GM23338 (cell line): ENCODE measurements around the gene PARD3. TPM values are rescaled to one million over a fixed set of nuclear protein-coding genes. Genes with fewer than 3 reads are reported as not detected.

Experiments used
- ATAC-seq: fragments of 200-7000 bp; cut with Tn5 transposase; 3 replicates; pipeline ENCODE4 v1.9.1; 2020
- DNase-seq: peaks from one replicate; pipeline ENCODE4 v3.0.0-alpha.2; 2015; ENCODE audit warnings: low spot score
- H2AFZ ChIP-seq: fragments of 200-600 bp; sonication (generic); 2 replicates; pipeline ENCODE4 v1.8.0; 2016; ENCODE audit warnings: antibody characterized with exemption, mild to moderate bottlenecking, moderate library complexity
- H3F3A ChIP-seq: fragments of 200-600 bp; sonication (generic); replicated peaks from 2 replicates; pipeline ENCODE4 v1.8.0; 2017; ENCODE audit warnings: antibody characterized with exemption, mixed run types, low read depth
- H3K27ac ChIP-seq: fragments of 200-600 bp; sonication (generic); 2 replicates; pipeline ENCODE4 v1.6.1; 2016; ENCODE audit warnings: low read depth
- H3K27me3 ChIP-seq: fragments of 200-600 bp; sonication (generic); 2 replicates; pipeline ENCODE4 v1.8.0; 2016; ENCODE audit warnings: mild to moderate bottlenecking, mixed run types, moderate library complexity; ENCODE audit not compliant: insufficient read depth
- H3K36me3 ChIP-seq: fragments of 200-600 bp; sonication (generic); 2 replicates; pipeline ENCODE4 v1.8.0; 2016; ENCODE audit warnings: mild to moderate bottlenecking; ENCODE audit not compliant: insufficient read depth
- H3K4me1 ChIP-seq: fragments of 200-600 bp; sonication (generic); 2 replicates; pipeline ENCODE4 v1.8.0; 2016; ENCODE audit warnings: mild to moderate bottlenecking, moderate library complexity; ENCODE audit not compliant: insufficient read depth
- H3K4me2 ChIP-seq: fragments of 200-600 bp; sonication (generic); 2 replicates; pipeline ENCODE4 v1.7.1; 2017; ENCODE audit warnings: mixed run types
- H3K4me3 ChIP-seq: fragments of 200-600 bp; sonication (generic); 2 replicates; pipeline ENCODE4 v1.6.1; 2016; ENCODE audit warnings: mixed run types
- H3K79me2 ChIP-seq: fragments of 200-600 bp; sonication (generic); replicated peaks from 2 replicates; pipeline ENCODE4 v1.8.0; 2017; ENCODE audit warnings: mild to moderate bottlenecking; ENCODE audit not compliant: insufficient read depth
- H3K9me2 ChIP-seq: fragments of 200-600 bp; sonication (generic); 2 replicates; pipeline ENCODE4 v1.8.0; 2017; ENCODE audit not compliant: insufficient read depth
- H4K20me1 ChIP-seq: fragments of 200-600 bp; sonication (generic); replicated peaks from 2 replicates; pipeline ENCODE4 v1.8.0; 2017; ENCODE audit warnings: mild to moderate bottlenecking; ENCODE audit not compliant: insufficient read depth
- H3K27ac Mint-ChIP-seq: 2 replicates; pipeline ENCODE4 v1.8.0; 2020; ENCODE audit warnings: inconsistent platforms, mild to moderate bottlenecking, moderate library complexity, mixed read lengths
- H3K27me3 Mint-ChIP-seq: 3 replicates; pipeline ENCODE4 v1.8.0; 2022; ENCODE audit warnings: low read depth, mild to moderate bottlenecking, moderate library complexity, mixed read lengths, inconsistent platforms; ENCODE audit not compliant: insufficient read depth, poor library complexity
- H3K36me3 Mint-ChIP-seq: 3 replicates; pipeline ENCODE4 v1.8.0; 2021; ENCODE audit warnings: low read depth, mild to moderate bottlenecking, inconsistent platforms, moderate library complexity, mixed read lengths
- H3K4me1 Mint-ChIP-seq: 3 replicates; pipeline ENCODE4 v1.8.0; 2020; ENCODE audit warnings: mild to moderate bottlenecking, inconsistent platforms, mixed read lengths
- H3K4me3 Mint-ChIP-seq: 3 replicates; pipeline ENCODE4 v1.8.0; 2021; ENCODE audit warnings: moderate library complexity, mild to moderate bottlenecking, inconsistent platforms, mixed read lengths
- H3K9me3 Mint-ChIP-seq: 3 replicates; pipeline ENCODE4 v1.8.0; 2020; ENCODE audit warnings: moderate library complexity, mild to moderate bottlenecking, inconsistent platforms, mixed read lengths
- CREB1 ChIP-seq: fragments of 250-450 bp; sonication (Bioruptor Pico); IDR thresholded peaks from 2 replicates; pipeline ENCODE4 v1.5.0; 2020; ENCODE audit warnings: low read depth, mild to moderate bottlenecking, moderate library complexity
- CTCF ChIP-seq, 2 experiments: fragments of 200-600 bp in 1 of 2; sonication (generic) in 1 of 2; conservative IDR thresholded peaks; 2 replicates each; pipeline versions ENCODE4 v1.5.1 to v1.6.1; 2016 to 2017; ENCODE audit warnings: antibody characterized with exemption in 2 of 2, low read depth in 2 of 2, mild to moderate bottlenecking in 2 of 2, moderate library complexity in 1 of 2
- EZH2 ChIP-seq: fragments of 200-600 bp; sonication (generic); IDR thresholded peaks from one replicate; pipeline ENCODE4 v1.8.0; 2017; ENCODE audit warnings: antibody characterized with exemption, mild to moderate bottlenecking, low read depth; ENCODE audit not compliant: unreplicated experiment
- EZH2phosphoT487 ChIP-seq: fragments of 200-600 bp; sonication (generic); IDR thresholded peaks from one replicate; pipeline ENCODE4 v1.8.1; 2018; ENCODE audit warnings: antibody characterized with exemption; ENCODE audit not compliant: unreplicated experiment
- JUNB ChIP-seq: IDR thresholded peaks from one replicate; pipeline ENCODE4 v1.6.1; 2016; ENCODE audit warnings: antibody characterized with exemption; ENCODE audit not compliant: unreplicated experiment
- NANOG ChIP-seq: IDR thresholded peaks from 2 replicates; pipeline ENCODE4 v1.6.1; 2016; ENCODE audit warnings: antibody characterized with exemption, borderline replicate concordance
- POLR2AphosphoS5 ChIP-seq: IDR thresholded peaks from 2 replicates; pipeline ENCODE4 v1.6.1; 2016; ENCODE audit warnings: antibody characterized with exemption, low read depth
- REST ChIP-seq: IDR thresholded peaks from one replicate; pipeline ENCODE4 v1.6.1; 2018; ENCODE audit warnings: antibody characterized with exemption; ENCODE audit not compliant: unreplicated experiment
- STAT1 ChIP-seq: IDR thresholded peaks from one replicate; pipeline ENCODE4 v1.6.1; 2016; ENCODE audit warnings: antibody characterized with exemption; ENCODE audit not compliant: unreplicated experiment
- ZNF114 ChIP-seq: fragments of 250-450 bp; sonication (Bioruptor Pico); IDR thresholded peaks from 2 replicates; pipeline ENCODE4 v1.5.0; 2020; ENCODE audit warnings: mild to moderate bottlenecking, moderate library complexity
- ZNF331 ChIP-seq: fragments of 250-450 bp; sonication (Bioruptor Pico); IDR thresholded peaks from 2 replicates; pipeline ENCODE4 v1.5.0; 2020; ENCODE audit warnings: low read depth, mild to moderate bottlenecking, moderate library complexity
- polyA plus RNA-seq: library from polyadenylated mRNA; unstranded; fragments of >200 nt; fragmentation: Nextera tagmentation; extraction: Ambion mirVana; gene quantifications from 2 replicates; pipeline ENCODE4 v1.2.1, GENCODE V29; 2016
- total RNA-seq: library from RNA; depleted of rRNA; stranded (reverse); fragments of >200 nt; shearing (Covaris generic); gene quantifications from 2 replicates; pipeline ENCODE4 v1.2.3, GENCODE V29; 2014
- TF ChIP-seq, protein P1 (sequence below): IDR thresholded peaks from 2 replicates; pipeline ENCODE4 v1.6.1; 2016; ENCODE audit warnings: antibody characterized with exemption

PARD3 gene
- total and polyA plus RNA-seq, 2 experiments from 2014 or later: 30.2 to 51.4 TPM

- TF ChIP-seq REST: no peak
- no peak for TF ChIP-seq EZH2phosphoT487
- no peak for TF ChIP-seq EZH2
- TF ChIP-seq NANOG: no peak
These were observed 39.1 kb upstream of the PARD3 start (continued) for GRCh38 chr10:34854147-34854601.

- no peaks in the 10 kb centered on the region for H3F3A ChIP-seq
- H3K36me3 Mint-ChIP-seq: no peaks in the 10 kb centered on the region
- H3K4me1 ChIP-seq: no peaks in the 10 kb centered on the region
- H3K79me2 ChIP-seq: no peaks in the 10 kb centered on the region
- no peak overlapping the region for H3K27ac ChIP-seq
- H3K27me3 Mint-ChIP-seq: peaks cover 4% of the 10 kb centered on the region
- H2AFZ ChIP-seq: no peak overlapping the region
- no peak overlapping the region for H3K4me2 ChIP-seq
- H3K9me2 ChIP-seq: 0 out of 2 replicates have a peak, but pooled peaks cover 4% of the 10 kb centered on the region
- no peak overlapping the region for H3K4me3 ChIP-seq
- H3K9me3 Mint-ChIP-seq: no peaks in the 10 kb centered on the region; the same call in 2 of the 3 replicates
- ATAC-seq (no peak), DNase-seq (no peak)
- H3K27me3 ChIP-seq: no peaks in the 10 kb centered on the region
- H4K20me1 ChIP-seq: no peaks in the 10 kb centered on the region
- H3K4me1 Mint-ChIP-seq: peaks cover 7% of the 10 kb centered on the region; the same call in 2 of the 3 replicates
- H3K27ac Mint-ChIP-seq: no peak overlapping the region
- H3K36me3 ChIP-seq: no peaks in the 10 kb centered on the region
- no peak overlapping the region for H3K4me3 Mint-ChIP-seq
- TF ChIP-seq NANOG (no peak), ZNF114 (CRISPR knock-in tag) (no peak), ZNF331 (CRISPR knock-in tag) (no peak), CREB1 (no peak), REST (no peak), CTCF (conservative IDR thresholded peaks at IDR 0.05; ENCODE audit: low read depth in 2 of 2) (no peak), POLR2AphosphoS5 (no peak), EZH2phosphoT487 (no peak), EZH2 (no peak), STAT1 (no peak), JUNB (no peak)
- TF ChIP-seq, protein P1, sequence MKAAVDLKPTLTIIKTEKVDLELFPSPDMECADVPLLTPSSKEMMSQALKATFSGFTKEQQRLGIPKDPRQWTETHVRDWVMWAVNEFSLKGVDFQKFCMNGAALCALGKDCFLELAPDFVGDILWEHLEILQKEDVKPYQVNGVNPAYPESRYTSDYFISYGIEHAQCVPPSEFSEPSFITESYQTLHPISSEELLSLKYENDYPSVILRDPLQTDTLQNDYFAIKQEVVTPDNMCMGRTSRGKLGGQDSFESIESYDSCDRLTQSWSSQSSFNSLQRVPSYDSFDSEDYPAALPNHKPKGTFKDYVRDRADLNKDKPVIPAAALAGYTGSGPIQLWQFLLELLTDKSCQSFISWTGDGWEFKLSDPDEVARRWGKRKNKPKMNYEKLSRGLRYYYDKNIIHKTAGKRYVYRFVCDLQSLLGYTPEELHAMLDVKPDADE: no peak
These were observed 38.3 kb upstream of the PARD3 start for GRCh38 chr10:34853357-34853756.
